ENCODE data around the gene CSNK2B.
A peak's percentile ranks its signal among the peaks of the same experiment; 100 is the strongest.

Gene CSNK2B

GRCh38 chr6:31665501-31666336 is at the start of gene CSNK2B:
CSNK2B (plus strand) TSS chr6:31666080; CDS start chr6:31666832, 752 bp downstream.
- DNase-seq: peak; percentile 95

DNA sequence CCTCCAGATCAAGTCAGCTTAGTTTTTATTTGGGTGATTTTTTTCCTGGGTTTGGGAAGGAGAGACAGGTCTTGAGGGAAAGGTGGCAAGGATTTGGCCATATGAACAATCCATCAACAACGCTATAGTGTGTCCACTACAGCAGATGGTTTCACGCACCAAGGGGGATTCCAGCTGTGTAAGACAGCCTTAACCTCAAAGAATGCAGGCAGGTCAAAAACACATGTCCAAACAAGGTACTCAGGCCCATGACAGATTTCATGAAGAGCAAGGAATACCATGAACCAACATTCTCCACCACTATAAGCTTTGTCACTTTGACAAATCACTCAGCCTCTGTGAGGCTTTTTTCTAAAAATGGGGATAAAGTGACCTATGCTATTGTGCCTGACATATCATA is 48.9 kb upstream of the CSNK2B start:
- no peak for DNase-seq

GRCh38 chr6:31619805-31620585 is 45.9 kb upstream of the CSNK2B start:
- peak; percentile 91 for DNase-seq

DNA sequence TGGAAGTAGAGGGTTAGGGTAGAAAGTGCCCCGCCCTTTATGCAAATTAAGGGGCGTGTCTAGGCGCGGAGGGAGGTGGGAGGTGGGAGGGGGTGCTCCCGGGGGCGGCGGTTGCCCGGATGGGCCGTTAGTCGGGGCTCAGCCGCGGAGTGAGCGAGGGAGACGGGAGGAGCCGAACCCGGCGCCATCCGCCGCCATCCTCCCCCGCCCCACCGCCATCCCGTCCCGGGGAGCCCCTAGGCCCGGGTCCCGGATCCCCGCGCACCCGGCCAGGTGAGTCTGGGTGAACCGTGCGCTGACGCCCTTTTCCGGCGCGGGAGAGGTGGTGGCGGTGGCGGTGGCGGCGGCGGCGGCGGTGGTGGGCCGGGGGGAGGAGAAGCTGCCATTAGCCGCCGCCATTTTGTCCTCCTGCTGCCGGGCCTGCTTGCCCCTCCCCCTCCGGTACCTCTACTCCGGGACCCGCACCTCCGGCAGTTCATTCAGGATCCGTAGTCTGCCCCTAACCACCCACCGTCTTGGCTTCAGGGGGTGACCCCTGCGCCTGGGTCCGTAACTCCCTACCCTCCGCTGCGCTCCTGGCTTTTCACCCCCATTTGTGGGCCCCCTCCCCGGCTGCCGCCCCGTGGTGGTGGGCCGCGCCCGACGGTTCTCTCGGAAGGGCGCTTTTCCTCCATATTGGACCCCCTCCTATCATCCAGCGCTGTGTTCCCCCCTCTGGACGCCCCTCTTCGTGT is 45.1 kb upstream of the CSNK2B start, which contains the start of gene PRRC2A:
Gene PRRC2A, plus strand, starts transcription at position 130 of the 734 bp plus-strand sequence. CDS start 2,075 bp downstream, outside the sequence.
- peak; percentile 93 for DNase-seq

DNA sequence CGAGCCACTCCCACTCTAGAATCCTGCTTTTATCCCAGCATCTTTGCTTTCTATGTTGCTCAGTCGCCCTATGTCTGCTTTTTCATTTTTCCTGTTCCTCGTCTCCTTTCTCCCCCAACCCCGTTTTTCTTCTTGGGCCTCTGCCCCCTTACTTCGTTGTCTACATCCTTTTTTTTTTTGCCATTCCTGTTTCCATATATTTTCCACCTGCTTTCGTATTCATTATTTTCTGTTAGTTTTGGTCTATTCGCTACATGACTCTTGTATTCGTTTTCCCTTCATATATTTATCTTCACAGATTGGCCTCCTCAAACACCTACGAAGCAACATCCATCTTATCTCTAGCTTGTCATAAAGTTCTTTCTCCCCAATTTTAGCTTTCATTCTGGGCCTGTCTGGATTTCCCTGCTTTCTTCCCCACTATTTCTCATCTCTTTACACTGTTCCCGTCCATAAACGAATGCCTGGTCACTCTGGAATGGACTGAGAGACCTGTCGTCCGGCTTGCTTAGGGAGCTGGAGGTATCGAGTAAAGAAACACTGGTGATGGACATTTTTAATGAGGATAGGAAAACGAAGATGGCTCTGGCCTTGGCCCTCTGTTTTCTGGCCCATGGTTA is 44.5 kb upstream of the CSNK2B start:
- no peak for DNase-seq

GRCh38 chr6:31621991-31622390 is 43.9 kb upstream of the CSNK2B start:
- DNase-seq: no peak

DNA sequence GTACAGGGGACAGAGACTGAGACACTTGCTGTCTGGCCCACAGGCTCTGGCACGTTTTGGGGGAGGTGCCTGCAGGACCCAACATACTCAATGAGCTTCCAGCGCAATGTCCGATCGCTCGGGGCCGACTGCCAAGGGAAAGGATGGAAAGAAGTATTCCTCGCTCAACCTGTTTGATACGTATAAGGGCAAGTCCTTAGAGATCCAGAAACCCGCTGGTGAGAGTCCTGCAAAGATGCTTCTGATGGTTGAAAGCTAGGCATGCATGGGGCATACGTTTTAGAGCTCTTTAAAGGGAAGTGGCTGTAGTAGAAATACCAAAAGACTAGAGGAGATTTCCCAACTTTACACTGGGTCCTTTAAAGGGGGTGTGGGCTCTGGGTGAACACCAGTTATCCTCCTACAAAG is 43.2 kb upstream of the CSNK2B start:
- no peak for DNase-seq

DNA sequence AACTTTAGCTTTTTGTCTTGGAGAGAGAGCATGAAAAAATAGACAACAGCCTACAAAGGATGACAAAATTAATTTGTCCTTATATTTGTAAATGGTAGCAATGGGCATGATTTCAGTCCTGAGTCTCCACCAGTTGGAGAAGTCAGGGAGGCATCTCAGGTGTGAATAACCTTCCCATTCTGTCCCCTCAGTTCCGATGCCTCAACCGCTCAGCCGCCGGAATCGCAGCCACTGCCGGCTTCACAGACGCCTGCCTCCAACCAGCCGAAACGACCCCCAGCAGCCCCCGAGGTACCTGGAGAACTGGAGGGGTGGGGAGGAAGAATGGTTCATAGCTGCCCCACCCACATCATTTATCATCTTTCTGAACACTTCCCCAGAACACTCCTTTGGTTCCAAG is 41.8 kb upstream of the CSNK2B start:
- DNase-seq: no peak

- no peak for DNase-seq
Measured at GRCh38 chr6:31626952-31627351, 38.9 kb upstream of the CSNK2B start.

- no peak for DNase-seq
Measured at GRCh38 chr6:31627690-31628287, 38.1 kb upstream of the CSNK2B start.

- no peak for DNase-seq
Measured at GRCh38 chr6:31629014-31629413, 36.9 kb upstream of the CSNK2B start.

DNA sequence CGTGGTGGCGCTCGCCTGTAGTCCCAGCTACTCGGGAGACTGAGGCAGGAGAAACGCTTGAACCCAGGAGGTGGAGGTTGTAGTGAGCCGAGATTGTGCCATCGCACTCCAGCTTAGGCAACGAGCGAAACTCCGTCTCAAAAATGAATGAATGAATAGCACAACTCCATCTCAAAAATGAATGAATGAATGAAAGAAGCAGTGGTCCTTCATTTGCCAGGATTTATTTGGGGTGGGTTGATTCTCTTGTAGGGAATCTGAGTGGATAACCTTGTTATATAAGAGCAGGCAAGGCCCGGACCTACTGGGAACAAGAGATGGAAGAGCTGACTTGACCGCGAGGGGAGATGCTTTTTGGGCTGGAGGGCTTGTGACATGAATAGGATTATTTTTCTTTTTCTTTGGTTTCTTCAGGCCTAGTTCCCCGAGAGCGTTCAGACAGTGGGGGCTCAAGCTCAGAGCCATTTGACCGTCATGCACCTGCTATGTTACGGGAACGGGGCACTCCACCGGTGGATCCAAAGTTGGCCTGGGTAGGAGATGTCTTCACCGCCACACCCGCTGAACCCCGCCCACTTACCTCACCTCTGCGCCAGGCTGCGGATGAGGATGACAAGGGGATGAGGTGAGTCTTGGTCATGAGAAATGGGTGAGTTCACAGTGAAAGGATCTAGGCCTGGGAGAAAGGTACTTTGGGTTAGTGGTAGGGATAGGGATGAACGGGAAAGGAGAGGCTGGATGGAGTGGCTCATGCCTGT is 35.5 kb upstream of the CSNK2B start:
- DNase-seq: no peak

DNA sequence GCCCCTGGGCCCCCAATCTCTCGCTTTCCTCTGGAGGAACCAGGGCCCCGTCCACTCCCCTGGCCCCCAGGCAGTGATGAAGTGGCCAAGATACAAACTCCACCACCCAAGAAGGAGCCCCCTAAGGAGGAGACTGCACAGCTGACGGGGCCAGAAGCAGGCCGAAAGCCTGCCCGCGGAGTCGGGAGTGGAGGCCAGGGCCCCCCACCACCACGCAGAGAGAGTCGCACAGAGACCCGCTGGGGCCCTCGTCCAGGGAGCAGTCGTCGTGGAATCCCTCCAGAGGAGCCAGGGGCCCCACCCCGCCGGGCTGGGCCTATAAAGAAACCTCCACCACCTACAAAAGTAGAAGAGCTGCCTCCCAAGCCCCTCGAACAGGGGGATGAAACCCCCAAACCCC is 34.7 kb upstream of the CSNK2B start:
- DNase-seq: no peak

GRCh38 chr6:31631681-31632278 is 34.1 kb upstream of the CSNK2B start:
- DNase-seq: no peak

DNA sequence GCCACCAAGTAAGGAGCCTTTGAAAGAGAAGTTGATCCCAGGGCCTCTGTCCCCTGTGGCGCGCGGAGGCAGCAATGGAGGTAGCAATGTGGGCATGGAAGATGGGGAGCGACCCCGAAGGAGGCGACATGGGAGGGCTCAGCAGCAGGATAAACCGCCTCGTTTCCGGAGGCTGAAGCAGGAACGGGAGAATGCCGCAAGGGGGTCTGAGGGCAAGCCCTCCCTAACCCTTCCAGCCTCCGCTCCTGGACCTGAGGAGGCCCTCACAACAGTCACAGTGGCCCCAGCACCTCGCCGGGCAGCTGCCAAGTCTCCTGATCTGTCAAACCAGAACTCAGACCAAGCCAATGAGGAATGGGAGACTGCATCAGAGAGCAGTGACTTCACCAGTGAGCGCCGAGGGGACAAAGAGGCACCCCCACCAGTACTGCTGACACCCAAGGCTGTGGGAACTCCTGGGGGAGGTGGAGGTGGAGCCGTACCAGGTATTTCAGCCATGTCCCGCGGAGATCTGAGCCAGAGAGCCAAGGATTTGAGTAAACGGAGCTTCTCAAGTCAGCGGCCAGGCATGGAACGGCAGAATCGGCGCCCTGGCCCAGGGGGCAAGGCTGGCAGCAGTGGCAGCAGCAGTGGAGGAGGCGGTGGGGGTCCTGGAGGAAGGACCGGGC is 33.5 kb upstream of the CSNK2B start:
- DNase-seq: no peak

- no peak for DNase-seq
Measured at GRCh38 chr6:31633447-31633846, 32.4 kb upstream of the CSNK2B start.

DNA sequence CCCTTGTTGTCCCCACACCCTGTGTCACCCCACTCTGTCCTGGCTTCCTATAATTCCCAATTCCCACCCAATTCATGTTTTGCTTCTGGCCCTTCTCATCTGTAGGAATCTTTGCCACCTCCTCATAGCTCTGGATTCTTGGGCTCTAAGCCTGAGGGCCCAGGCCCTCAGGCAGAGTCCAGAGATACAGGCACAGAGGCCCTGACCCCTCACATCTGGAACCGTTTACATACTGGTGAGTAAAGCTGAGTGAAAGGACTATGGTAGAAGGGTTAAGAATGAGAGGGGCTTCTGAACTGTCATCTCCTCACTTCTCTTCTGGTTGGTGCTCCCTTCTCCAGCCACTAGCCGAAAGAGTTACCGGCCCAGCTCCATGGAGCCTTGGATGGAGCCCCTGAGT is 31.7 kb upstream of the CSNK2B start:
- DNase-seq: no peak

DNA sequence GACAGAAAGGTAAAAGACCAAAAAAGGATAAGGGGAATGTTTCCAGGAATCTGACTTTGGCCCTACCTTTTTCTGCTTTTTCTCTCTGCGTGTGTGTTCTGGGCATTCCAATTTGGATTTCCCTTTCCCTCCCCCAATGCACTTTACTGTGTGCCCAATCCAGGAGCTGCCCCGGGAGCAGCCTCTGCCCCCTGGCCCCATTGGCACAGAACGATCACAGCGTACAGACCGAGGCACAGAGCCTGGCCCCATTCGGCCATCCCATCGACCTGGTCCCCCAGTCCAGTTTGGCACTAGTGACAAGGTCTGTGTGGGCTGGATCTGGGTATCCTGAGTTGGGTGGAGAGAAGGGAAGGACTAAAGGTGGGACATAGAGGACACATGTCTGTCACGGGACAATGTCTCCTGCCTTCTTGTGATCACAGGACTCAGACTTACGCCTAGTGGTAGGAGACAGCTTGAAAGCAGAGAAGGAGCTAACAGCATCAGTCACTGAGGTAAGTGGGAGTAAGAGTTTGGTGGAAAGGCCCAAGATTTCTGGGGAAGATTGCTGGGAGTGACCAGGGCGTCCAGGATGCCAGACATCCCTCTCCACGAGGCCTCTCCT is 30.8 kb upstream of the CSNK2B start:
- DNase-seq: no peak

GRCh38 chr6:31636698-31637596 is 28.9 kb upstream of the CSNK2B start:
- no peak for DNase-seq

All from 8988T (cell line).